ENCODE results near the gene CDC40.
"Not testable (repeated sequence)": the region's sequence is repeated elsewhere in the genome, so short reads cannot be mapped to it uniquely, and the experiment has no call there.

Gene CDC40

DNA sequence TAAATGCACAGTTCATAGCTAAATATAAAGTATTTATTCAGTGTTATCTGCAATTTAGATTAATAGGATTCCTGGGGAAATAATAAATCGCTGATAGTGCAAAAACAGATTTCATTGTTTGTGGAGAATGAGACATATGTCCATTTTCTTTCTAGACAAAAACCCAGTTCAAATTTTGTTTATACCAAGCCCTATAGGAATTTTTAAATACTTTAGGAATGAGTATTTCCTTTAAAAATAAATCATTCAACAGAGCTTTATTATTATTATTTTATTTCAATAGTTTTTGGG lies 91.5 kb downstream of the CDC40 start:
- no peak for FAIRE-seq

GRCh38 chr6:110272781-110273180 lies 92.6 kb downstream of the CDC40 start:
- FAIRE-seq, result not testable (repeated sequence)

DNA sequence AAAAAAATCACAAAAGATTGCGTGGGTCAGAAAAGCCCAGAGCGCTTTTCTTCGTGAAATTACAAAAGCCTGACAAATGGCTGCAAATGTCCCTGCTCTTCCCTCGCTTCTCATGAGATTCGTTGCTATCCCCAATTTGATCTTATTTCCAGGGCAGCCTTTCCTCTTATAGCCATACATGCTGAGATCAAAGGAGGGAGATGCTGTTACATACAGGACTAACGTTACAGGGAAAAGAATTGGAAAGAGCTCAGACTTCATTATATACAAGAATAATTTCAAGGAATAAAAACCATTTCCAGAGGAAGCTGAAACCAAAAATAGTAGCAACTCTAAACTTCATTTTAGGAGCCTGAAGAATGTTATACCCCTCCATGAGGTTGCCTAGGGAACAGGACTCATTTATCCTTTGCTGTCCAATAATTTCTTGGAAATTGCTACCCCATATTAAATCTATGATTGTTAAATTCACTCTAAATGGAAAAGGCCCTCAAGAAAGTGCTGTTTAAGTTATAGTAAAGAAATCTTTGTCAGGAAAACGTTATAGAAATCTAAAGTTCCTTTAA lies 97.0 kb downstream of the CDC40 start:
- no peak for FAIRE-seq

Measured in islet of Langerhans (tissue), 1 donor.